ENCODE data around the gene OLA1. TPM values are rescaled to one million over a fixed set of nuclear protein-coding genes. Genes with fewer than 3 reads are reported as not detected.
"Not testable (repeated sequence)": the region's sequence is repeated elsewhere in the genome, so short reads cannot be mapped to it uniquely, and the experiment has no call there.

The OLA1 gene
- total RNA-seq, 1 donor from 2014 or later = 36.1 TPM

- TF ChIP-seq POLR2A (IDR thresholded peaks at IDR 0.05) (no peak), POLR2AphosphoS5 (IDR thresholded peaks at IDR 0.05; ENCODE audit: insufficient read depth in 1 of 2, low read depth in 1 of 2) (no peak)
- TF ChIP-seq, protein P1, sequence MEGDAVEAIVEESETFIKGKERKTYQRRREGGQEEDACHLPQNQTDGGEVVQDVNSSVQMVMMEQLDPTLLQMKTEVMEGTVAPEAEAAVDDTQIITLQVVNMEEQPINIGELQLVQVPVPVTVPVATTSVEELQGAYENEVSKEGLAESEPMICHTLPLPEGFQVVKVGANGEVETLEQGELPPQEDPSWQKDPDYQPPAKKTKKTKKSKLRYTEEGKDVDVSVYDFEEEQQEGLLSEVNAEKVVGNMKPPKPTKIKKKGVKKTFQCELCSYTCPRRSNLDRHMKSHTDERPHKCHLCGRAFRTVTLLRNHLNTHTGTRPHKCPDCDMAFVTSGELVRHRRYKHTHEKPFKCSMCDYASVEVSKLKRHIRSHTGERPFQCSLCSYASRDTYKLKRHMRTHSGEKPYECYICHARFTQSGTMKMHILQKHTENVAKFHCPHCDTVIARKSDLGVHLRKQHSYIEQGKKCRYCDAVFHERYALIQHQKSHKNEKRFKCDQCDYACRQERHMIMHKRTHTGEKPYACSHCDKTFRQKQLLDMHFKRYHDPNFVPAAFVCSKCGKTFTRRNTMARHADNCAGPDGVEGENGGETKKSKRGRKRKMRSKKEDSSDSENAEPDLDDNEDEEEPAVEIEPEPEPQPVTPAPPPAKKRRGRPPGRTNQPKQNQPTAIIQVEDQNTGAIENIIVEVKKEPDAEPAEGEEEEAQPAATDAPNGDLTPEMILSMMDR (IDR thresholded peaks at IDR 0.05) = no peak
- Histone ChIP-seq H3K9me3 (no peaks in the 10 kb centered on the region), H3K4me1 (no peaks in the 10 kb centered on the region), H3K36me3 (no peaks in the 10 kb centered on the region), H3K27ac (no peak overlapping the region), H3K4me3 (no peak overlapping the region), H3K27me3 (no peaks in the 10 kb centered on the region)
- no peak for DNase-seq (ENCODE audit: extremely low spot score in 2 of 2)
- intact Hi-C loops (cut with DNase I) = no loop called here
These were observed 32.3 kb upstream of the OLA1 start for GRCh38 chr2:174280596-174280995.

DNA sequence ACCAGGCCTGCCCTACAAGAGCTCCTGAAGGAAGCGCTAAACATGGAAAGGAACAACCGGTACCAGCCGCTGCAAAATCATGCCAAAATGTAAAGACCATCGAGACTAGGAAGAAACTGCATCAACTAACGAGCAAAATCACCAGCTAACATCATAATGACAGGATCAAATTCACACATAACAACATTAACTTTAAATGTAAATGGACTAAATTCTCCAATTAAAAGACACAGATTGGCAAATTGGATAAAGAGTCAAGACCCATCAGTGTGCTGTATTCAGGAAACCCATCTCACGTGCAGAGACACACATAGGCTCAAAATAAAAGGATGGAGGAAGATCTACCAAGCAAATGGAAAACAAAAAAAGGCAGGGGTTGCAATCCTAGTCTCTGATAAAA is 21.9 kb upstream of the OLA1 start:
- H3K4me1 ChIP-seq; H3K36me3 ChIP-seq; H3K4me3 ChIP-seq; H3K27me3 ChIP-seq; H3K9me3 ChIP-seq; DNase-seq (ENCODE audit: extremely low spot score in 2 of 2); H3K27ac ChIP-seq; intact Hi-C loops (cut with DNase I): not testable (repeated sequence)

DNA sequence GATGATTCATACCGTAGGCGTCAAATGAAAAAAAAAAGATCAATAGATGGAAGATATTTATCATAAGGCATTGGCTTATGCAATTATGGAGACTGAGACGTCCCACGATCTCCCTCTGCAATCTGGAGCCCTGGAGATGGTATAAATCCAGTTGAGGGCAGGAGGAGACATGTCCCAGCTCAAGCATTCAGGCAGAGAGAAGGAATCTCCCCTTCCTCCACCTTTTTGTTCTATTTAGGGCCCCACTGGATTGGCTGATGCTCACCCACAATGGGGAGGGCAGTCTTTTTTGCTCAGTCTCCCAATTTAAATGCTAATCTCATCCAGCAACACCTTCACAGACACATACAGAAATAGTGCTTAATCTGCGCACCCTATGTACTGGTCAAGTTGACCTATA is 18.0 kb upstream of the OLA1 start:
- no peaks in the 10 kb centered on the region for H3K9me3 ChIP-seq
- no peaks in the 10 kb centered on the region for H3K36me3 ChIP-seq
- H3K4me1 ChIP-seq = no peaks in the 10 kb centered on the region
- no peak overlapping the region for H3K27ac ChIP-seq
- no peak for TF ChIP-seq POLR2A (IDR thresholded peaks at IDR 0.05)
- TF ChIP-seq, protein P1 (IDR thresholded peaks at IDR 0.05) = no peak
- TF ChIP-seq POLR2AphosphoS5 (IDR thresholded peaks at IDR 0.05; ENCODE audit: insufficient read depth in 1 of 2, low read depth in 1 of 2) = no peak
- no peak overlapping the region for H3K4me3 ChIP-seq
- no peaks in the 10 kb centered on the region for H3K27me3 ChIP-seq
- intact Hi-C loops (cut with DNase I) = no loop called here
- no peak for DNase-seq (ENCODE audit: extremely low spot score in 2 of 2)

DNA sequence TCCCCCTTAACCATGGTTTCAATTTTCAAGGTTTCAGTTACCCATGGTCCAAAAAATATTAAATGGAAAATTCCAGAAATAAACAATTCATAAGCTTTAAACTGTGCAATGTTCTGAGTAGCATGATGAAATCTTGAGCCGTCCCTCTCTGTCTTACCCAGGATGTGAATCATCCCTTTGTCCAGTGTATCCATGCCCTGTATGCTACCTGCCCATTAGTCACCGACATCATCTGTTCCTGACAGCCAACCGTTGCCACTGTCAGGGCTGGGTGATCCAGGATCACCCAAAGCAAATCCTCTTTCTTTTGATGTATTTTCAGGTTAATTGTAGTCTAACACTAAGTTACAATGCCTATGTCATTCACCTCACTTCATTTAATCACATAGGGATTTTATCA is 15.7 kb upstream of the OLA1 start:
- no peak overlapping the region for H3K4me3 ChIP-seq
- TF ChIP-seq POLR2A (IDR thresholded peaks at IDR 0.05) = no peak
- H3K9me3 ChIP-seq = no peaks in the 10 kb centered on the region
- H3K27ac ChIP-seq = no peak overlapping the region
- peaks cover 8% of the 10 kb centered on the region for H3K4me1 ChIP-seq
- no peaks in the 10 kb centered on the region for H3K36me3 ChIP-seq
- no peaks in the 10 kb centered on the region for H3K27me3 ChIP-seq
- DNase-seq (ENCODE audit: extremely low spot score in 2 of 2) = no peak
- intact Hi-C loops (cut with DNase I) = no loop called here

DNA sequence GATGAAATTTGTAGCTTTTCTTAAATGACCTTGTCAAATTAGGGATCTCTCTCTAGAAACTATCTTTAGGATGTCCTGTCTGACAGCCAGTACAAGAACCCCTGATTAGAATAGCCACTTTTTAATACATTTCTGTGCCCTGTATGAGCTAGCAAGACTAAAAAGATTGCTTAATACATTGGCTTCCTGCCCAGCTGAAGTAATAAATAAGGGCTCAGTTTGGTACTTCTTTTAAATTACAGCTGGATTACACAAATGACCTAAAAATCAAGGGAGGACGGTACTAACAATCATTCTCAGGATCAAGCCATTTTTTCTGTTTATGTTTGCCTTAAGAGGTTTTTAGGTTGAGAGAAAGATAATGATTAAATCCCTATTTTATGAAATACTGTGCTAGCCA is 11.6 kb upstream of the OLA1 start:
- Histone ChIP-seq H3K27me3 (no peaks in the 10 kb centered on the region), H3K36me3 (no peaks in the 10 kb centered on the region), H3K4me1 (peaks cover 8% of the 10 kb centered on the region), H3K9me3 (no peaks in the 10 kb centered on the region), H3K27ac (no peak overlapping the region), H3K4me3 (no peak overlapping the region)
- DNase-seq (ENCODE audit: extremely low spot score in 2 of 2) = no peak
- intact Hi-C loops (cut with DNase I) = no loop called here
- peak in 1 of 2 donors; percentile 11 for TF ChIP-seq POLR2AphosphoS5 (IDR thresholded peaks at IDR 0.05; ENCODE audit: insufficient read depth in 1 of 2, low read depth in 1 of 2)
- TF ChIP-seq POLR2A (IDR thresholded peaks at IDR 0.05) = no peak
- TF ChIP-seq, protein P1 (IDR thresholded peaks at IDR 0.05) = no peak

- intact Hi-C loops (cut with DNase I) = no loop called here
- H3K4me3 ChIP-seq = no peak overlapping the region
- H3K27ac ChIP-seq = no peak overlapping the region
- no peaks in the 10 kb centered on the region for H3K36me3 ChIP-seq
- H3K4me1 ChIP-seq = peaks cover 1% of the 10 kb centered on the region
- no peaks in the 10 kb centered on the region for H3K9me3 ChIP-seq
- TF ChIP-seq, protein P1 (IDR thresholded peaks at IDR 0.05) = no peak
- no peak for TF ChIP-seq POLR2A (IDR thresholded peaks at IDR 0.05)
- no peak for TF ChIP-seq POLR2AphosphoS5 (IDR thresholded peaks at IDR 0.05; ENCODE audit: insufficient read depth in 1 of 2, low read depth in 1 of 2)
- no peaks in the 10 kb centered on the region for H3K27me3 ChIP-seq
- no peak for DNase-seq (ENCODE audit: extremely low spot score in 2 of 2)
These were observed 5.9 kb upstream of the OLA1 start for GRCh38 chr2:174254267-174254666.
